OCI-LY7 (cell line): ENCODE measurements around the gene LARP1.

Experiments used
- EZH2phosphoT487 ChIP-seq: fragments of 200-600 bp; sonication (generic); IDR thresholded peaks from 2 replicates; pipeline ENCODE4 v1.6.1; 2018; ENCODE audit warnings: low read depth, borderline replicate concordance, mild to moderate bottlenecking, mixed run types, antibody characterized with exemption, low read length, moderate library complexity, mixed read lengths
- TF ChIP-seq, protein P1 (sequence below): fragments of 200-600 bp; sonication (generic); conservative IDR thresholded peaks from 2 replicates; pipeline ENCODE4 v1.5.1; 2014; ENCODE audit warnings: mild to moderate bottlenecking, antibody characterized with exemption, low read length, moderate library complexity, mixed read lengths

DNA sequence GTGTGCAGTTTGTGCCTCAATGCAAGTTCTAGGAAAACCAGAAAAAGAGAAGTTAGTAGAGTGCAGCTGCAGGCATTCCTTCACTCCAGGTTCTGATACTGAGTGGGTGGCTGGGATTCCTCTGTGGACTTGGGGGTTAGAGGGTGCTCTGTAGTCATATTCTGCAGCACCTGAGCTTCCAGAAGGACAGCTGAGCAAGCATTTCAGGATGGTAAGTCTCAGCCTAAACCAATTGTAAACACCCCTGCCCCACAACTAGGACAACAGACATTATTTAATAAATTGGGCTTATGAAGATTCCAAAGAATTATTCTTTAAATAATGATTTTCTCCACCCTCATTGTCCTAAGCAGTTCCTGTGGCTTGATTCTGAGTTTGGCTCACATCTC is 86.1 kb downstream of the LARP1 start:
- TF ChIP-seq, protein P1, sequence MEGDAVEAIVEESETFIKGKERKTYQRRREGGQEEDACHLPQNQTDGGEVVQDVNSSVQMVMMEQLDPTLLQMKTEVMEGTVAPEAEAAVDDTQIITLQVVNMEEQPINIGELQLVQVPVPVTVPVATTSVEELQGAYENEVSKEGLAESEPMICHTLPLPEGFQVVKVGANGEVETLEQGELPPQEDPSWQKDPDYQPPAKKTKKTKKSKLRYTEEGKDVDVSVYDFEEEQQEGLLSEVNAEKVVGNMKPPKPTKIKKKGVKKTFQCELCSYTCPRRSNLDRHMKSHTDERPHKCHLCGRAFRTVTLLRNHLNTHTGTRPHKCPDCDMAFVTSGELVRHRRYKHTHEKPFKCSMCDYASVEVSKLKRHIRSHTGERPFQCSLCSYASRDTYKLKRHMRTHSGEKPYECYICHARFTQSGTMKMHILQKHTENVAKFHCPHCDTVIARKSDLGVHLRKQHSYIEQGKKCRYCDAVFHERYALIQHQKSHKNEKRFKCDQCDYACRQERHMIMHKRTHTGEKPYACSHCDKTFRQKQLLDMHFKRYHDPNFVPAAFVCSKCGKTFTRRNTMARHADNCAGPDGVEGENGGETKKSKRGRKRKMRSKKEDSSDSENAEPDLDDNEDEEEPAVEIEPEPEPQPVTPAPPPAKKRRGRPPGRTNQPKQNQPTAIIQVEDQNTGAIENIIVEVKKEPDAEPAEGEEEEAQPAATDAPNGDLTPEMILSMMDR, result no peak
- TF ChIP-seq EZH2phosphoT487, result no peak
